Measurements from ENCODE around the gene BAAT. TPM values are rescaled to one million over a fixed set of nuclear protein-coding genes. Genes with fewer than 3 reads are reported as not detected.
A peak's percentile ranks its signal among the peaks of the same experiment; 100 is the strongest.

Gene BAAT
- total and polyA plus RNA-seq, 2 of the 13 experiments (the other 11 are each of a cell fraction or from before 2014, with no cell fraction given): 0.71 to 7.9 TPM

DNA sequence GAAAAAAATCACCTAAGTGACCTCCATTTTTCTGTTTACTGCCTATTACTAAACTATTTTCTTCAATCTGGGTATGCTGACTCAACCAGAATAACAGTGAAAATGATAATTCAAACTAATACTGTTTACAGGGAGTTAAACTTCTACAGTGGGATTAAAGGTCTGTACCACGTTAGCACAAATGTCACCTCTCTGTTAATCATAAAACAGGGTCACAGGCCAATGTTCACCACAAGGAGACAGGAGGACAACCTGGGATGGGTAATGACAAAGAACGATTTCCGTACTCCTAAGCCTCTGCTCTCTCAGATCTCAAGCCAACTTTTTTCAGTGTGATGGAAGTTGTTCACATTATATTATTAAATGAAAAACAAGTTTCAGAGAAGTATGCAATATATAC is 48.4 kb upstream of the BAAT start (continued):
- TF ChIP-seq ATF1 (CRISPR knock-in tag; IDR thresholded peaks at IDR 0.05) (peak; percentile 69; the same call in 1 of the 2 replicates), TAF15 (IDR thresholded peaks at IDR 0.05; ENCODE audit: low read depth, low read length, poor library complexity, severe bottlenecking) (no peak), TOPORS (CRISPR knock-in tag; IDR thresholded peaks at IDR 0.05) (0 out of 2 replicates have a peak, but pooled peaks have one; percentile 59), ZNF205 (CRISPR knock-in tag; IDR thresholded peaks at IDR 0.05) (peak; percentile 79; the same call in 1 of the 2 replicates), FOXA3 (CRISPR knock-in tag; IDR thresholded peaks at IDR 0.05) (peak; percentile 89), ESRRA (CRISPR knock-in tag; IDR thresholded peaks at IDR 0.05; ENCODE audit: low read depth) (peak; percentile 94), ZC3H13 (CRISPR knock-in tag; IDR thresholded peaks at IDR 0.05) (0 out of 2 replicates have a peak, but pooled peaks have one; percentile 25), ZNF816 (CRISPR knock-in tag; IDR thresholded peaks at IDR 0.05; ENCODE audit: borderline replicate concordance) (0 out of 2 replicates have a peak, but pooled peaks have one; percentile 8), ZNF335 (CRISPR knock-in tag; IDR thresholded peaks at IDR 0.05) (0 out of 2 replicates have a peak, but pooled peaks have one; percentile 53), NR2F1 (CRISPR knock-in tag; IDR thresholded peaks at IDR 0.05) (peak; percentile 80 to 81; a peak in 3 of 4 replicates)
- TF ChIP-seq, protein P1, sequence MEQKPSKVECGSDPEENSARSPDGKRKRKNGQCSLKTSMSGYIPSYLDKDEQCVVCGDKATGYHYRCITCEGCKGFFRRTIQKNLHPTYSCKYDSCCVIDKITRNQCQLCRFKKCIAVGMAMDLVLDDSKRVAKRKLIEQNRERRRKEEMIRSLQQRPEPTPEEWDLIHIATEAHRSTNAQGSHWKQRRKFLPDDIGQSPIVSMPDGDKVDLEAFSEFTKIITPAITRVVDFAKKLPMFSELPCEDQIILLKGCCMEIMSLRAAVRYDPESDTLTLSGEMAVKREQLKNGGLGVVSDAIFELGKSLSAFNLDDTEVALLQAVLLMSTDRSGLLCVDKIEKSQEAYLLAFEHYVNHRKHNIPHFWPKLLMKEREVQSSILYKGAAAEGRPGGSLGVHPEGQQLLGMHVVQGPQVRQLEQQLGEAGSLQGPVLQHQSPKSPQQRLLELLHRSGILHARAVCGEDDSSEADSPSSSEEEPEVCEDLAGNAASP (CRISPR knock-in tag; IDR thresholded peaks at IDR 0.05; ENCODE audit: borderline replicate concordance): peak; percentile 83; the same call in 1 of the 2 replicates
- TF ChIP-seq, protein P2, sequence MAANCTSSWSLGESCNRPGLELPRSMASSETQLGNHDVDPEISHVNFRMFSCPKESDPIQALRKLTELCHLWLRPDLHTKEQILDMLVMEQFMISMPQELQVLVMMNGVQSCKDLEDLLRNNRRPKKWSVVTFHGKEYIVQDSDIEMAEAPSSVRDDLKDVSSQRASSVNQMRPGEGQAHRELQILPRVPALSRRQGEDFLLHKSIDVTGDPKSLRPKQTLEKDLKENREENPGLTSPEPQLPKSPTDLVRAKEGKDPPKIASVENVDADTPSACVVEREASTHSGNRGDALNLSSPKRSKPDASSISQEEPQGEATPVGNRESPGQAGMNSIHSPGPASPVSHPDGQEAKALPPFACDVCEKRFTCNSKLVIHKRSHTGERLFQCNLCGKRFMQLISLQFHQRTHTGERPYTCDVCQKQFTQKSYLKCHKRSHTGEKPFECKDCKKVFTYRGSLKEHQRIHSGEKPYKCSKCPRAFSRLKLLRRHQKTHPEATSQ (CRISPR knock-in tag; IDR thresholded peaks at IDR 0.05; ENCODE audit: borderline replicate concordance): peak; percentile 80; the same call in 1 of the 2 replicates
- TF ChIP-seq, protein P3, sequence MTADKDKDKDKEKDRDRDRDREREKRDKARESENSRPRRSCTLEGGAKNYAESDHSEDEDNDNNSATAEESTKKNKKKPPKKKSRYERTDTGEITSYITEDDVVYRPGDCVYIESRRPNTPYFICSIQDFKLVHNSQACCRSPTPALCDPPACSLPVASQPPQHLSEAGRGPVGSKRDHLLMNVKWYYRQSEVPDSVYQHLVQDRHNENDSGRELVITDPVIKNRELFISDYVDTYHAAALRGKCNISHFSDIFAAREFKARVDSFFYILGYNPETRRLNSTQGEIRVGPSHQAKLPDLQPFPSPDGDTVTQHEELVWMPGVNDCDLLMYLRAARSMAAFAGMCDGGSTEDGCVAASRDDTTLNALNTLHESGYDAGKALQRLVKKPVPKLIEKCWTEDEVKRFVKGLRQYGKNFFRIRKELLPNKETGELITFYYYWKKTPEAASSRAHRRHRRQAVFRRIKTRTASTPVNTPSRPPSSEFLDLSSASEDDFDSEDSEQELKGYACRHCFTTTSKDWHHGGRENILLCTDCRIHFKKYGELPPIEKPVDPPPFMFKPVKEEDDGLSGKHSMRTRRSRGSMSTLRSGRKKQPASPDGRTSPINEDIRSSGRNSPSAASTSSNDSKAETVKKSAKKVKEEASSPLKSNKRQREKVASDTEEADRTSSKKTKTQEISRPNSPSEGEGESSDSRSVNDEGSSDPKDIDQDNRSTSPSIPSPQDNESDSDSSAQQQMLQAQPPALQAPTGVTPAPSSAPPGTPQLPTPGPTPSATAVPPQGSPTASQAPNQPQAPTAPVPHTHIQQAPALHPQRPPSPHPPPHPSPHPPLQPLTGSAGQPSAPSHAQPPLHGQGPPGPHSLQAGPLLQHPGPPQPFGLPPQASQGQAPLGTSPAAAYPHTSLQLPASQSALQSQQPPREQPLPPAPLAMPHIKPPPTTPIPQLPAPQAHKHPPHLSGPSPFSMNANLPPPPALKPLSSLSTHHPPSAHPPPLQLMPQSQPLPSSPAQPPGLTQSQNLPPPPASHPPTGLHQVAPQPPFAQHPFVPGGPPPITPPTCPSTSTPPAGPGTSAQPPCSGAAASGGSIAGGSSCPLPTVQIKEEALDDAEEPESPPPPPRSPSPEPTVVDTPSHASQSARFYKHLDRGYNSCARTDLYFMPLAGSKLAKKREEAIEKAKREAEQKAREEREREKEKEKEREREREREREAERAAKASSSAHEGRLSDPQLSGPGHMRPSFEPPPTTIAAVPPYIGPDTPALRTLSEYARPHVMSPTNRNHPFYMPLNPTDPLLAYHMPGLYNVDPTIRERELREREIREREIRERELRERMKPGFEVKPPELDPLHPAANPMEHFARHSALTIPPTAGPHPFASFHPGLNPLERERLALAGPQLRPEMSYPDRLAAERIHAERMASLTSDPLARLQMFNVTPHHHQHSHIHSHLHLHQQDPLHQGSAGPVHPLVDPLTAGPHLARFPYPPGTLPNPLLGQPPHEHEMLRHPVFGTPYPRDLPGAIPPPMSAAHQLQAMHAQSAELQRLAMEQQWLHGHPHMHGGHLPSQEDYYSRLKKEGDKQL (CRISPR knock-in tag; IDR thresholded peaks at IDR 0.05; ENCODE audit: low read depth): peak; percentile 62
- TF ChIP-seq, protein P4, sequence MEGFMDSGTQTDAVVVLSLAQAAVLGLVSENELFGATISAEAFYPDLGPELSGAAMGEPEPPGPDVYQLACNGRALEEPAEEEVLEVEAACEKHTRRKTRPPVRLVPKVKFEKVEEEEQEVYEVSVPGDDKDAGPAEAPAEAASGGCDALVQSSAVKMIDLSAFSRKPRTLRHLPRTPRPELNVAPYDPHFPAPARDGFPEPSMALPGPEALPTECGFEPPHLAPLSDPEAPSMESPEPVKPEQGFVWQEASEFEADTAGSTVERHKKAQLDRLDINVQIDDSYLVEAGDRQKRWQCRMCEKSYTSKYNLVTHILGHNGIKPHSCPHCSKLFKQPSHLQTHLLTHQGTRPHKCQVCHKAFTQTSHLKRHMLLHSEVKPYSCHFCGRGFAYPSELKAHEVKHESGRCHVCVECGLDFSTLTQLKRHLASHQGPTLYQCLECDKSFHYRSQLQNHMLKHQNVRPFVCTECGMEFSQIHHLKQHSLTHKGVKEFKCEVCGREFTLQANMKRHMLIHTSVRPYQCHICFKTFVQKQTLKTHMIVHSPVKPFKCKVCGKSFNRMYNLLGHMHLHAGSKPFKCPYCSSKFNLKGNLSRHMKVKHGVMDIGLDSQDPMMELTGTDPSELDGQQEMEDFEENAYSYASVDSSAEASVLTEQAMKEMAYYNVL (CRISPR knock-in tag; IDR thresholded peaks at IDR 0.05; ENCODE audit: borderline replicate concordance): peak; percentile 71; the same call in 1 of the 2 replicates

All from HepG2 (cell line).